ENCODE results near the gene KIF26A. TPM values are rescaled to one million over a fixed set of nuclear protein-coding genes. Genes with fewer than 3 reads are reported as not detected.

Gene KIF26A
- total RNA-seq, 1 donor from 2014 or later: 32.6 TPM

DNA sequence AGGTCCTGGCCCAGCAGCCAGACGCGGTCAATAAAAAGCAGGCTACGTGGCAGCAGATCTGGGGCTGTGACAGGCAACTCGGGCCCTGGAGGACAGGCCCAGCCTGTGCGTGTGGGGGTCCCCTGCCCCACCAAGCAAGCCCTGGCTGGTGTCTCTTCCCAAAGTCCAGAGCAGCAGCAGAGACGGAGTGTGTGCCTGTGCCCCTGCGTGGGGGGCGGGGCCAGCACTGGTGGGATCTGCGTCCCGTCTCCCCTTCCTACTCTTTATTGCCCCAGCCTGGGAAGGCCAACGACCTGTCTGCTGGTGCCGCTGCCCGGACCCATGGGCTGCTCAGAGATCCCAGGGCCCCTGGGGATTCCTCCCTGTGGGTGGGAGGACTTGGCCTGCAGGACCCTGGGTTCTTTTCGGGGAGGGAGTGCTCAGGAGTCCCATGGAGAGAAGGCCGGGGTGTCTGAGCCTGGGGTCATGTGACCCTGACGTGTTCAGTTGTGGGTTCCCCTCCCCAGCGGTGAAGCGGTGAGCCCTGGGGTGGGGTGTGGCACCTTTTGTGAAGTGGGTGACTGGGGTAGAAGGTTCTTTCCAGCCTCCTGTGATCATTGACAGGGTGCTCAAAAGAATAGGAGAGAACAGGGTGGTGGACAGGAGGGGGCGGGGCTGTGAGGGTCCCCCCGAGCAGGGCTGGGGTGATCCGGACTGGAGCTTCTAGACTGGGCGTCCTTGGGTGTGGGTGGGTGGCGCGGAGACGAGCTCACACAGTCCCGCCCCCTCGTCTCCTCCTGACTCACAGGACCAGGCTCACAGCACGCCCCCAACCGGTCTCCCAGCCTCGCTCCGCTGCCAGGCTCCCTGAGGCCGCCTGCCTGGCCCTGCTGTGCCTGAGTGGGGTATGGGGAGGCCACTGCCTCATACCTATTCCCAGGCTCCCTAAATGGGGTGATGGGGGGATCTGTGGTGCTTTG is 30.5 kb upstream of the KIF26A start:
- H3K27me3 ChIP-seq: no peaks in the 10 kb centered on the region
- no peaks in the 10 kb centered on the region for H3K4me1 ChIP-seq
- DNase-seq (ENCODE audit: low spot score in 2 of 2): peak in 1 of 2 donors; percentile 54
- intact Hi-C loops (cut with DNase I): no loop called here
- TF ChIP-seq, protein P1, sequence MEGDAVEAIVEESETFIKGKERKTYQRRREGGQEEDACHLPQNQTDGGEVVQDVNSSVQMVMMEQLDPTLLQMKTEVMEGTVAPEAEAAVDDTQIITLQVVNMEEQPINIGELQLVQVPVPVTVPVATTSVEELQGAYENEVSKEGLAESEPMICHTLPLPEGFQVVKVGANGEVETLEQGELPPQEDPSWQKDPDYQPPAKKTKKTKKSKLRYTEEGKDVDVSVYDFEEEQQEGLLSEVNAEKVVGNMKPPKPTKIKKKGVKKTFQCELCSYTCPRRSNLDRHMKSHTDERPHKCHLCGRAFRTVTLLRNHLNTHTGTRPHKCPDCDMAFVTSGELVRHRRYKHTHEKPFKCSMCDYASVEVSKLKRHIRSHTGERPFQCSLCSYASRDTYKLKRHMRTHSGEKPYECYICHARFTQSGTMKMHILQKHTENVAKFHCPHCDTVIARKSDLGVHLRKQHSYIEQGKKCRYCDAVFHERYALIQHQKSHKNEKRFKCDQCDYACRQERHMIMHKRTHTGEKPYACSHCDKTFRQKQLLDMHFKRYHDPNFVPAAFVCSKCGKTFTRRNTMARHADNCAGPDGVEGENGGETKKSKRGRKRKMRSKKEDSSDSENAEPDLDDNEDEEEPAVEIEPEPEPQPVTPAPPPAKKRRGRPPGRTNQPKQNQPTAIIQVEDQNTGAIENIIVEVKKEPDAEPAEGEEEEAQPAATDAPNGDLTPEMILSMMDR (IDR thresholded peaks at IDR 0.05): no peak
- H3K27ac ChIP-seq: no peak overlapping the region
- no peaks in the 10 kb centered on the region for H3K9me3 ChIP-seq
- H3K36me3 ChIP-seq: no peaks in the 10 kb centered on the region
- no peak overlapping the region for H3K4me3 ChIP-seq

DNA sequence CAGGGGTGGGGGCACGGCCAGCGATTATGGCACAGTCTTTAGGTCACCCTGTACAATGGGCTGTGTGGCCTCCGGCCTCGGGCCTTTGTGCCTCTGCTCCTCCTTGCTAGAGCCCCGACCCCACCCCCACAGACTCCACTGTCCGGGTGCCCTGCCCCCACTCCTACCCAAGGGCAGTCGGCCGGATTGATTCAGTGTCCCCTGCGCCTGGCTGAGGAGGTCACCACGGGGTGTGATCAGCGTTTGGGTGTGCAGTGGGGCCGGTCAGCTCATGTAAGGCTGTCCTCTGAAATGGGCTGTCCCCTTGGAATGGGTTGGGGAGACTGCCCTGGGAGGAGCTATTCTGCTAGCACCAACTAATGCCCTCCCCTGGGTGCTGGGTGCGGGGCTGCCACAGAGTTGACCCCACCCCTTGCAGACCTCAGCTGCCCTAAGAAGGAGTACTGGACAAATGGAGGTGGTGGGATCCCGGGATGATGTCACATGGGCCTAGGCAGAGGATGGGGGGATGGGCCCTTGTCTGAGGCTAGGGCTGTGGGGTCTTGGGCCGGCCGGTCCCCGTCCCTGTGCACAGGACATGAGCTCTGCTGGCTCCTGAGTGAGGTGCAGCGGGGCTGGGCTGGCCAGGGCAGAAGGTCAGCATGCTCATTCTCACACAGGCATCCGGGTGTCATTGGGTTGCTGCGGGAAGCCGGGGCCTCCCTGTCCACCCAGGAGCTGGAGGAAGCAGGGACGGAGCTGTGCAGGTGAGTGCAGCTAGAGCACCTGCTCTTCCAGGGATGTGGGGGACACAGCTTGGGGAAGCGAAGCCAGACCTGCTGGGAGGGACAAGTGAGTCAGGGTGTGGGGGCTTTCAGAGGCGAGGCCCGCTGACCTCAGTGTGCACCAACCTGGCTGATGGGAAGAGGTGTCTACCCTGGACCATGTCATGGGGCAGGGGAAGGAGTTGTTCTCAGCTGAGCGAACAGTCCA is 29.5 kb upstream of the KIF26A start:
- no peaks in the 10 kb centered on the region for H3K9me3 ChIP-seq
- intact Hi-C loops (cut with DNase I): no loop called here
- no peak overlapping the region for H3K4me3 ChIP-seq
- H3K27me3 ChIP-seq: no peaks in the 10 kb centered on the region
- no peak overlapping the region for H3K27ac ChIP-seq
- no peaks in the 10 kb centered on the region for H3K4me1 ChIP-seq
- no peaks in the 10 kb centered on the region for H3K36me3 ChIP-seq
- TF ChIP-seq, protein P1 (IDR thresholded peaks at IDR 0.05): no peak
- peak in 1 of 2 donors; percentile 54 for DNase-seq (ENCODE audit: low spot score in 2 of 2)

DNA sequence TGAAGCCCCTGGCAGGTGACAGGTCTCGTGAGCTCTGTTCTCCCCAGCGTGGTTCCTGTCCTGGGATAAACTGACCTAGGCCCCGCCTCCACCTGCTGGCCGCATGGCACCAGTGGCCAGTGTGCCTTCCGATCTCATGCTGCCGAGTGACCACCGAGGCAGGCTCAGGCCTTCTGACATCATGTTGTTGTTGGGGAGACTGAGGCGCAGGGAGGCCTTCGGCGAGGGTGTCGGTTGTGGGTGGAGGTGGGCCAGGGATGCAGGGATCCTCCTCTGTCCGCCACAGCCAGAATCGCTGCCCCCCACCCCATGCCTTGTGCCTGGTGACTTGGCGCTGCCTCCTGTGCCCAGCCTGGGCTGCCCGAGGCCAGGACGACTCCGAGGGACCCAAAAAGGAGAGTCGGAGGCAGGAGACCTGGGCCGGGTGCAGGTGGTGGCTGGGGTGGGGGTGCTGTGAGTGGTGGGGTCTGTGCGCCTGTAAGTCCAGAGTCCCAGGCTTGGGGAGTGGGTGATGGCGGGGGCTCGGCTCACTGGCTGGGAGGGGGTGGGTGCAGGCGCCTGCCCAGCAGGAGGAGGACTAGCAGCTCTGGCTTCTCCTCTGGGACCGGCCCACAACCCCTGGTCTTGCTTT is 28.5 kb upstream of the KIF26A start:
- H3K27me3 ChIP-seq: no peaks in the 10 kb centered on the region
- DNase-seq (ENCODE audit: low spot score in 2 of 2): peak in 1 of 2 donors; percentile 52
- intact Hi-C loops (cut with DNase I): no loop called here
- no peaks in the 10 kb centered on the region for H3K4me1 ChIP-seq
- no peak overlapping the region for H3K27ac ChIP-seq
- H3K4me3 ChIP-seq: no peak overlapping the region
- no peaks in the 10 kb centered on the region for H3K36me3 ChIP-seq
- TF ChIP-seq, protein P1 (IDR thresholded peaks at IDR 0.05): no peak
- no peaks in the 10 kb centered on the region for H3K9me3 ChIP-seq

DNA sequence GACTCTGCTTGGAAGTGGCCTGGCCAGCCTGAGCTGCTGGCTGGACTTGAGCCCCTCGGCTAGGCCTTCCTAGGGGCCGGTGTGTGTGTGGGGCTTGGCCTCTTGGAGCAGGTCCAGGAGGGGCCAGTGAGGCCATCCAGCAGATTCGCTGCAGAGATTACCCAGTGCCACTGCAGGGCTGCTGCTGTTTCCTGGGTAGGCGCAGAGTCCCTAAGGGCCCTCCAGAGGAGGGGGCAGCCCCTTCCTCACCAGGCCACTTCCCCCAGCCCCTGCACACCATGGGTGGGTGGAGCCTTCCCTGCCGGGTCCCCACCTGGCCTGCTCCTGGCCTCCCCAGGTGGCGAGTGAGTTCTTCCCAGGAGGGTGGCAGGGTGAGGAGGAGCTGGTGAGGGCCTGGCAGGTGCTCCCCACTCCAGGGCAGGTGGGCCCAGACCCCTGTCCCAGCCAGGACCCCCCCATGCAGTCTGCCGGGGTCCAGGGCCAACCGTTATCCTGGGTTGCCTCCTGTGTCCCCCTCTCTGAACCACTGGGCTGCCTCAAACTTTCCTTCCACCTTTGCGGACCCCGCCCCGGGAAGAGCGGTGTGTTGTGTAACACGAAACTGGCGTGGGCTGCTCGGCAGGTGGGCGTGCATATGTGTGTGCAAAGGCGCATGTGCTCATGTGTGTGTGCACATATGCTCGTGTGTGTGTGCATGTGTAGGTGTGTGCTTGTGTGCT is 27.7 kb upstream of the KIF26A start:
- no peaks in the 10 kb centered on the region for H3K4me1 ChIP-seq
- no peak overlapping the region for H3K27ac ChIP-seq
- H3K27me3 ChIP-seq: no peaks in the 10 kb centered on the region
- TF ChIP-seq, protein P1 (IDR thresholded peaks at IDR 0.05): no peak
- no peaks in the 10 kb centered on the region for H3K36me3 ChIP-seq
- DNase-seq (ENCODE audit: low spot score in 2 of 2): peak in 1 of 2 donors; percentile 52
- H3K4me3 ChIP-seq: no peak overlapping the region
- intact Hi-C loops (cut with DNase I): no loop called here
- no peaks in the 10 kb centered on the region for H3K9me3 ChIP-seq
